ENCODE measurements around the gene EEF1AKMT4.

GRCh38 chr3:184242297-184242685 lies 7.2 kb upstream of the EEF1AKMT4 start:
- no peak for TF ChIP-seq CTCF (conservative IDR thresholded peaks at IDR 0.05; ENCODE audit: low read length)
- no peak for TF ChIP-seq EZH2phosphoT487 (IDR thresholded peaks at IDR 0.05; ENCODE audit: borderline replicate concordance, low read depth, low read length)
